ENCODE data around the gene GPX2. TPM values are rescaled to one million over a fixed set of nuclear protein-coding genes. Genes with fewer than 3 reads are reported as not detected.

GPX2 gene
- total and polyA plus RNA-seq, 2 of the 4 experiments (the other 2 are of a cell fraction): not detected

DNA sequence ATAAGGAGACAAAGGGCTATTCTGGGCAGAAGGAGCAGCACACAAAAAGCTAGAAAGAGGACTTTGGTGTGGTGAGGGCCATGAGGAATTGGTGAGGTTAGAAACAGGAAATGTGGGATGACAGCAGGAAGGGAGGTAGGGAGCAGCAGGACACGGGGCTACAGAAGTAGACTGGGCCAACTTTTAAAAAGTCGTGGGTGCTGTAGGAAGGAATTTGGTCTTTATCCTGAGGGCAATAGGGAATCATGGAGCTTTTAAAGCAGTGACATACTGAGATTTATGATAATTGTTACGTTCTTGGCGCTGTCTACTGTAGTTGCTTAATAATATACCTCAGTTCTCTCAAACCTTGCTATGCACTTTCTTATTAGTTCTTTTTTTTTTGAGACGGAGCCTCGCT, 36.5 kb downstream of the GPX2 start:
- H3K4me1 ChIP-seq (ENCODE audit: control insufficient read depth, insufficient read depth, low read length): no peaks in the 10 kb centered on the region
- no peak overlapping the region for H2BK15ac ChIP-seq (ENCODE audit: low read depth, low read length)
- no peak overlapping the region for H2BK120ac ChIP-seq (ENCODE audit: low read depth, low read length)
- H2BK20ac ChIP-seq (ENCODE audit: low read depth, low read length): no peak overlapping the region
- H3K56ac ChIP-seq (ENCODE audit: extremely low read depth, insufficient read depth, low read length): no peak overlapping the region
- H3K4ac ChIP-seq (ENCODE audit: low read depth, low read length): no peak overlapping the region
- peaks cover 30% of the 10 kb centered on the region for H3K27me3 ChIP-seq (ENCODE audit: control insufficient read depth, insufficient read depth, low read length)
- no peaks in the 10 kb centered on the region for H3K9me3 ChIP-seq (ENCODE audit: control insufficient read depth, insufficient read depth, low read length)
- DNase-seq (no peak), ATAC-seq (ENCODE audit: low read depth) (no peak)
- no peak overlapping the region for H4K91ac ChIP-seq (ENCODE audit: insufficient read depth, low read depth, low read length)
- ChIA-PET CTCF (interaction anchor here (0.9 kb wide), 1 partner anchor 14 kb away, joined by 3 read pairs; no protein-coding TSS in a partner anchor), POLR2A (ENCODE audit: unreplicated experiment) (no interaction called here)
- H3K9me1 ChIP-seq (ENCODE audit: insufficient read depth, low read length): no peaks in the 10 kb centered on the region
- H2AK5ac ChIP-seq (ENCODE audit: low read depth, low read length): no peak overlapping the region
- in situ Hi-C loops (cut with MboI; ENCODE audit: low sequenced_read_pairs): loop anchor here (25.0 kb wide), 1 partner anchor 369 kb away; the partner anchor contains the start of genes HSPA2 and PPP1R36
- H3K14ac ChIP-seq (replicated peaks; ENCODE audit: low read depth, low read length): no peak overlapping the region
- BruUV-seq (replicated peaks): no TSS peak
- H3K36me3 ChIP-seq (ENCODE audit: control insufficient read depth, insufficient read depth, low read length): no peaks in the 10 kb centered on the region
- intact Hi-C loops (cut with micrococcal nuclease): no loop called here
- H2BK5ac ChIP-seq (ENCODE audit: low read depth, low read length, poor library complexity, severe bottlenecking): no peak overlapping the region
- 38% methylated on average over 2 of the region's 6 CpGs; no CpG with 5 or more reads in 1 of the 2 experiments for WGBS, 2 experiments (ENCODE audit: extremely low coverage in 2 of 2, insufficient read length in 1 of 2)
- no peak overlapping the region for H2AK9ac ChIP-seq (replicated peaks; ENCODE audit: low read depth, low read length, poor library complexity)
- H2AFZ ChIP-seq (replicated peaks; ENCODE audit: low read length, poor library complexity): no peak overlapping the region
- no peak overlapping the region for H3K27ac ChIP-seq (ENCODE audit: insufficient read depth, low read length)
- no peak overlapping the region for H3K4me3 ChIP-seq (ENCODE audit: insufficient read depth, low read depth, low read length)
- no peak overlapping the region for H3K18ac ChIP-seq (ENCODE audit: low read depth, low read length)
- H3K4me2 ChIP-seq (ENCODE audit: low read depth, low read length): no peak overlapping the region
- H4K5ac ChIP-seq (ENCODE audit: low read depth, low read length): no peak overlapping the region
- dilution Hi-C loops (cut with HindIII; ENCODE audit: low sequenced_read_pairs, unreplicated experiment): no loop called here
- no peaks in the 10 kb centered on the region for H4K20me1 ChIP-seq (ENCODE audit: insufficient read depth, low read length)
- H3K23ac ChIP-seq (ENCODE audit: low read depth, low read length): no peak overlapping the region
- H4K8ac ChIP-seq (ENCODE audit: low read depth in 2 of 2, low read length in 2 of 2): no peak overlapping the region
- no peaks in the 10 kb centered on the region for H3K79me1 ChIP-seq (ENCODE audit: low read depth in 1 of 2, low read length in 2 of 2)
- H3K9ac ChIP-seq (ENCODE audit: low read depth, low read length): no peak overlapping the region
- TF ChIP-seq FOS (IDR thresholded peaks at IDR 0.05; ENCODE audit: low read depth, low read length): no peak
- no peak for TF ChIP-seq NFE2L2 (IDR thresholded peaks at IDR 0.05; ENCODE audit: low read depth, low read length)
- TF ChIP-seq, protein P1, sequence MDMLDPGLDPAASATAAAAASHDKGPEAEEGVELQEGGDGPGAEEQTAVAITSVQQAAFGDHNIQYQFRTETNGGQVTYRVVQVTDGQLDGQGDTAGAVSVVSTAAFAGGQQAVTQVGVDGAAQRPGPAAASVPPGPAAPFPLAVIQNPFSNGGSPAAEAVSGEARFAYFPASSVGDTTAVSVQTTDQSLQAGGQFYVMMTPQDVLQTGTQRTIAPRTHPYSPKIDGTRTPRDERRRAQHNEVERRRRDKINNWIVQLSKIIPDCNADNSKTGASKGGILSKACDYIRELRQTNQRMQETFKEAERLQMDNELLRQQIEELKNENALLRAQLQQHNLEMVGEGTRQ (IDR thresholded peaks at IDR 0.05; ENCODE audit: low read depth, low read length): no peak
- no peak for TF ChIP-seq MAFK (IDR thresholded peaks at IDR 0.05; ENCODE audit: low read depth, low read length)
- TF ChIP-seq BHLHE40 (IDR thresholded peaks at IDR 0.05; ENCODE audit: low read depth, low read length): no peak
- no peak for TF ChIP-seq CHD1 (IDR thresholded peaks at IDR 0.05; ENCODE audit: low read depth, low read length)
- no peak for TF ChIP-seq SMC3 (IDR thresholded peaks at IDR 0.05; ENCODE audit: low read depth, low read length)
